ENCODE measurements around the gene WDR82. TPM values are rescaled to one million over a fixed set of nuclear protein-coding genes. Genes with fewer than 3 reads are reported as not detected.
A peak's percentile ranks its signal among the peaks of the same experiment; 100 is the strongest.

The WDR82 gene
- total RNA-seq, 2 donors from 2014 or later, result 78.4 to 84.2 TPM

- no peak overlapping the region for H3K4me3 Mint-ChIP-seq
- no peaks in the 10 kb centered on the region for H3K27me3 Mint-ChIP-seq (ENCODE audit: insufficient read depth)
- no peak for DNase-seq
- Histone ChIP-seq H3K9me3 (ENCODE audit: control insufficient read depth, low read length) (no peaks in the 10 kb centered on the region), H3K4me1 (ENCODE audit: control insufficient read depth, insufficient read depth, low read length) (peaks cover 14% of the 10 kb centered on the region), H3K27ac (ENCODE audit: low read depth, low read length) (no peak overlapping the region), H3K9ac (ENCODE audit: extremely low read depth, low read length, poor library complexity, severe bottlenecking) (no peak overlapping the region), H3K36me3 (ENCODE audit: control insufficient read depth, insufficient read depth, low read length) (peaks cover 1% of the 10 kb centered on the region), H3K27me3 (ENCODE audit: control insufficient read depth, insufficient read depth, low read length, poor library complexity, severe bottlenecking) (no peaks in the 10 kb centered on the region), H3K4me3 (ENCODE audit: low read length) (no peak overlapping the region)
- no peaks in the 10 kb centered on the region for H3K36me3 Mint-ChIP-seq (ENCODE audit: low read depth)
- no peaks in the 10 kb centered on the region for H3K9me3 Mint-ChIP-seq
- peaks cover 26% of the 10 kb centered on the region for H3K4me1 Mint-ChIP-seq
- no peak for TF ChIP-seq CTCF (conservative IDR thresholded peaks at IDR 0.05)
- no peak overlapping the region for H3K27ac Mint-ChIP-seq
- 88 to 89% methylated on average over 7 to 11 of the region's 11 CpGs for WGBS, 2 experiments (ENCODE audit: insufficient coverage in 1 of 2, insufficient read length in 1 of 2)
Observed at GRCh38 chr3:52297242-52298148, 19.0 kb upstream of the WDR82 start.

GRCh38 chr3:52295671-52296208 is 17.3 kb upstream of the WDR82 start:
- no peaks in the 10 kb centered on the region for H3K27me3 Mint-ChIP-seq (ENCODE audit: insufficient read depth)
- TF ChIP-seq CTCF (conservative IDR thresholded peaks at IDR 0.05), result no peak
- H3K9me3 Mint-ChIP-seq, result no peaks in the 10 kb centered on the region
- H3K4me1 Mint-ChIP-seq, result peaks cover 26% of the 10 kb centered on the region
- Histone ChIP-seq H3K4me3 (ENCODE audit: low read length) (no peak overlapping the region), H3K4me1 (ENCODE audit: control insufficient read depth, insufficient read depth, low read length) (peaks cover 14% of the 10 kb centered on the region), H3K27me3 (ENCODE audit: control insufficient read depth, insufficient read depth, low read length, poor library complexity, severe bottlenecking) (no peaks in the 10 kb centered on the region), H3K36me3 (ENCODE audit: control insufficient read depth, insufficient read depth, low read length) (peaks cover 11% of the 10 kb centered on the region), H3K9ac (ENCODE audit: extremely low read depth, low read length, poor library complexity, severe bottlenecking) (no peak overlapping the region), H3K27ac (ENCODE audit: low read depth, low read length) (no peak overlapping the region), H3K9me3 (ENCODE audit: control insufficient read depth, low read length) (no peaks in the 10 kb centered on the region)
- DNase-seq, result no peak
- no peak overlapping the region for H3K4me3 Mint-ChIP-seq
- no peak overlapping the region for H3K27ac Mint-ChIP-seq
- H3K36me3 Mint-ChIP-seq (ENCODE audit: low read depth), result peaks cover 1% of the 10 kb centered on the region
- WGBS, 2 experiments (ENCODE audit: insufficient coverage in 1 of 2, insufficient read length in 1 of 2), result 94 to 100% methylated on average over 3 to 5 of the region's 5 CpGs

GRCh38 chr3:52294320-52295150 is 16.1 kb upstream of the WDR82 start:
- Histone ChIP-seq H3K4me3 (ENCODE audit: low read length) (no peak overlapping the region), H3K27ac (ENCODE audit: low read depth, low read length) (no peak overlapping the region), H3K27me3 (ENCODE audit: control insufficient read depth, insufficient read depth, low read length, poor library complexity, severe bottlenecking) (no peaks in the 10 kb centered on the region), H3K9me3 (ENCODE audit: control insufficient read depth, low read length) (no peaks in the 10 kb centered on the region), H3K4me1 (ENCODE audit: control insufficient read depth, insufficient read depth, low read length) (peaks cover 16% of the 10 kb centered on the region), H3K9ac (ENCODE audit: extremely low read depth, low read length, poor library complexity, severe bottlenecking) (no peak overlapping the region), H3K36me3 (ENCODE audit: control insufficient read depth, insufficient read depth, low read length) (peaks cover 11% of the 10 kb centered on the region)
- Mint-ChIP-seq H3K27me3 (ENCODE audit: insufficient read depth) (no peaks in the 10 kb centered on the region), H3K36me3 (ENCODE audit: low read depth) (peaks cover 1% of the 10 kb centered on the region), H3K27ac (peak overlapping the region; percentile 26), H3K9me3 (no peaks in the 10 kb centered on the region), H3K4me3 (no peak overlapping the region), H3K4me1 (peaks cover 21% of the 10 kb centered on the region)
- DNase-seq, result no peak
- no peak for TF ChIP-seq CTCF (conservative IDR thresholded peaks at IDR 0.05)
- 76 to 85% methylated on average over 3 to 11 of the region's 11 CpGs for WGBS, 2 experiments (ENCODE audit: insufficient coverage in 1 of 2, insufficient read length in 1 of 2)

Data from endodermal cell (in vitro differentiated cells).